Panc1 (cell line): ENCODE data around the gene CLDN34. TPM values are rescaled to one million over a fixed set of nuclear protein-coding genes. Genes with fewer than 3 reads are reported as not detected.

Source experiments
- ATAC-seq: fragments of 200-7000 bp; cut with Tn5 transposase; 2 replicates; pipeline ENCODE4 v1.9.1; 2020; ENCODE audit warnings: mild to moderate bottlenecking, moderate library complexity
- BruUV-seq: library from RNA; stranded (reverse); fragments of 400-500 nt; replicated peaks from 2 replicates; lab custom pipeline; 2021; lab: Mats Ljungman, UMichigan
- CTCF ChIA-PET: fragments of 300-600 bp; sonication (Branson Sonifier 250); formaldehyde crosslinking; loops from one replicate; lab custom pipeline; 2022; ENCODE audit warnings: antibody characterized with exemption; lab: Charles Lee
- POLR2A ChIA-PET: fragments of 300-600 bp; sonication (Branson Sonifier 250); formaldehyde crosslinking; loops from one replicate; lab custom pipeline; 2022; ENCODE audit warnings: antibody characterized with exemption; lab: Charles Lee
- DNase-seq: peaks from one replicate; pipeline ENCODE4 v3.0.0-alpha.2; 2010; ENCODE audit warnings: low read depth, low spot score
- H3K27ac ChIP-seq: 2 replicates; pipeline ENCODE4 v1.5.1; 2011; ENCODE audit warnings: mild to moderate bottlenecking, low read length, inconsistent platforms
- H3K27me3 ChIP-seq: fragments of 200-500 bp; sonication (Bioruptor generic); 2 replicates; pipeline ENCODE4 v1.6.0; 2014; ENCODE audit warnings: low read length, inconsistent platforms; ENCODE audit not compliant: control insufficient read depth, insufficient read depth
- H3K36me3 ChIP-seq: fragments of 200-500 bp; sonication (Bioruptor generic); 2 replicates; pipeline ENCODE4 v1.5.1; 2014; ENCODE audit warnings: inconsistent platforms, mild to moderate bottlenecking, low read length, moderate library complexity; ENCODE audit not compliant: control insufficient read depth, insufficient read depth
- H3K4me1 ChIP-seq: 2 replicates; pipeline ENCODE4 v1.5.1; 2011; ENCODE audit warnings: inconsistent platforms, mild to moderate bottlenecking, low read length, moderate library complexity; ENCODE audit not compliant: control insufficient read depth, insufficient read depth
- H3K4me3 ChIP-seq, 2 experiments: 2 replicates each; pipeline ENCODE4 v1.5.1; 2011 to 2012; ENCODE audit warnings: low read depth in 2 of 2, low read length in 2 of 2, mild to moderate bottlenecking in 2 of 2, inconsistent platforms in 1 of 2, moderate library complexity in 1 of 2
- H3K9me3 ChIP-seq: fragments of 200-500 bp; sonication (Bioruptor generic); 2 replicates; pipeline ENCODE4 v1.5.1; 2014; ENCODE audit warnings: low read depth, mild to moderate bottlenecking, inconsistent platforms, low read length, moderate library complexity; ENCODE audit not compliant: control insufficient read depth, insufficient read depth
- CTCF ChIP-seq: fragments of 450-650 bp; IDR thresholded peaks from 2 replicates; pipeline ENCODE4 v1.5.1; 2017; ENCODE audit warnings: mild to moderate bottlenecking
- POLR2AphosphoS5 ChIP-seq: IDR thresholded peaks from 2 replicates; pipeline ENCODE4 v1.6.1; 2012; ENCODE audit warnings: mild to moderate bottlenecking, low read depth, low read length, moderate library complexity
- REST ChIP-seq, 2 experiments: IDR thresholded peaks; 2 replicates each; pipeline ENCODE4 v1.6.1; 2011 to 2012; ENCODE audit warnings: low read depth in 2 of 2, control low read depth in 1 of 2, low read length in 1 of 2, mild to moderate bottlenecking in 1 of 2, moderate library complexity in 1 of 2; ENCODE audit not compliant: insufficient read depth in 1 of 2
- SIN3A ChIP-seq: IDR thresholded peaks from 2 replicates; pipeline ENCODE4 v1.6.1; 2012; ENCODE audit warnings: low read depth, mild to moderate bottlenecking, low read length, moderate library complexity, borderline replicate concordance; ENCODE audit not compliant: insufficient read depth
- TCF7L2 ChIP-seq: IDR thresholded peaks from 2 replicates; pipeline ENCODE4 v1.6.1; 2011; ENCODE audit warnings: mild to moderate bottlenecking, low read depth, low read length, inconsistent platforms
- in situ Hi-C: cut with HindIII; loops from 2 replicates; pipeline ENCODE4 v1.10.0; 2016; ENCODE audit warnings: low sequenced_read_pairs, low pct_unique_long_range_greater_than_20kb
- intact Hi-C: fragments of 100-400 bp; cut with micrococcal nuclease; formaldehyde crosslinking; loops from one replicate; pipeline ENCODE4 v1.10.0; 2022; ENCODE audit not compliant: unreplicated experiment
- total RNA-seq: library from RNA; stranded (reverse); gene quantifications from one replicate; pipeline ENCODE4 v1.2.1, GENCODE V29; 2021; ENCODE audit not compliant: unreplicated experiment

CLDN34 gene
- total RNA-seq, 1 experiment from 2014 or later: not detected

GRCh38 chrX:10004832-10005475, 37.8 kb downstream of the CLDN34 start:
- H3K27me3 ChIP-seq: no peaks in the 10 kb centered on the region
- no peaks in the 10 kb centered on the region for H3K9me3 ChIP-seq
- in situ Hi-C loops: no loop called here
- intact Hi-C loops: no loop called here
- no TSS peak for BruUV-seq
- peak overlapping the region; percentile 34; the same call in 1 of the 2 replicates for H3K27ac ChIP-seq
- TF ChIP-seq CTCF: no peak
- no peak for TF ChIP-seq POLR2AphosphoS5
- no peak for TF ChIP-seq TCF7L2
- TF ChIP-seq SIN3A: no peak
- no peak for TF ChIP-seq REST (IDR thresholded peaks at IDR 0.05; ENCODE audit: insufficient read depth in 1 of 2, low read depth in 2 of 2, low read length in 1 of 2)
- H3K4me3 ChIP-seq: no peak overlapping the region
- H3K4me1 ChIP-seq: no peaks in the 10 kb centered on the region
- DNase-seq (no peak), ATAC-seq (no peak)
- H3K36me3 ChIP-seq: no peaks in the 10 kb centered on the region
- ChIA-PET CTCF (no interaction called here), POLR2A (no interaction called here)

GRCh38 chrX:10006086-10006485, 38.9 kb downstream of the CLDN34 start:
- H3K27me3 ChIP-seq: no peaks in the 10 kb centered on the region
- intact Hi-C loops (no loop called here), in situ Hi-C loops (no loop called here)
- no peak overlapping the region for H3K4me3 ChIP-seq
- POLR2A ChIA-PET: no interaction called here
- no peak for TF ChIP-seq REST (IDR thresholded peaks at IDR 0.05; ENCODE audit: insufficient read depth in 1 of 2, low read depth in 2 of 2, low read length in 1 of 2)
- no peak for TF ChIP-seq POLR2AphosphoS5
- no peak for TF ChIP-seq CTCF
- no peak for TF ChIP-seq SIN3A
- no peak for TF ChIP-seq TCF7L2
- BruUV-seq: no TSS peak
- no peaks in the 10 kb centered on the region for H3K4me1 ChIP-seq
- H3K9me3 ChIP-seq: no peaks in the 10 kb centered on the region
- H3K36me3 ChIP-seq: no peaks in the 10 kb centered on the region
- DNase-seq (no peak), ATAC-seq (no peak)
- no peak overlapping the region for H3K27ac ChIP-seq
- CTCF ChIA-PET: no interaction called here
